Measurements from ENCODE around the gene RAB4A.

RAB4A gene

DNA sequence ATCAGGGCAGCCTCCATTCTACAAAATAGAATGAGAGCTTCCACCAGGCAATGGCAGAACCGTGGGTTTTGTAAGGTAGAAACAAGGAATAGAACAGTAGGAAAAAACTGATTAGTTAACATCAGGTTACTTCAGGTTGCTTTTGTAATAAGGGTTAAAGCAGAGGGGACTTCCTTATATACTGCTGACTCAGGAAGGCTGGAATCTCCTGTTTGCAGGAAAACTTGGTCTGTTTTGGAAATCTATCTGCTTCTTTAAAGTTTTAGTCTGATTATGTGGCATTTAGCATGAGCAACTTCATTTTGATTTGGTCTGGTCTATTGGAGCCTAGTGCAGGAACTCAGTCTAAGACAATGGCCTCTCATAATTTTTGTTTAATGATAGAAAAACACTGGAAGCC, 32.7 kb upstream of the RAB4A start:
- no peaks in the 10 kb centered on the region for H3K4me1 ChIP-seq (ENCODE audit: low read length)
- peaks cover 42% of the 10 kb centered on the region for H3K27me3 ChIP-seq (ENCODE audit: low read depth, low read length)
- peaks cover 11% of the 10 kb centered on the region for H3K9me3 ChIP-seq (ENCODE audit: insufficient read depth, low read length)
- H3K9ac ChIP-seq (ENCODE audit: low read length): no peak overlapping the region
- H2AFZ ChIP-seq (ENCODE audit: low read depth, low read length): no peak overlapping the region
- H3K4me2 ChIP-seq (ENCODE audit: low read length): no peak overlapping the region
- no peaks in the 10 kb centered on the region for H4K20me1 ChIP-seq (ENCODE audit: insufficient read depth, low read length)
- H3K79me2 ChIP-seq (ENCODE audit: low read length): no peaks in the 10 kb centered on the region
- H3K4me3 ChIP-seq (ENCODE audit: low read length): no peak overlapping the region
- no peak for TF ChIP-seq EZH2phosphoT487 (IDR thresholded peaks at IDR 0.05; ENCODE audit: low read depth)
- TF ChIP-seq, protein P1, sequence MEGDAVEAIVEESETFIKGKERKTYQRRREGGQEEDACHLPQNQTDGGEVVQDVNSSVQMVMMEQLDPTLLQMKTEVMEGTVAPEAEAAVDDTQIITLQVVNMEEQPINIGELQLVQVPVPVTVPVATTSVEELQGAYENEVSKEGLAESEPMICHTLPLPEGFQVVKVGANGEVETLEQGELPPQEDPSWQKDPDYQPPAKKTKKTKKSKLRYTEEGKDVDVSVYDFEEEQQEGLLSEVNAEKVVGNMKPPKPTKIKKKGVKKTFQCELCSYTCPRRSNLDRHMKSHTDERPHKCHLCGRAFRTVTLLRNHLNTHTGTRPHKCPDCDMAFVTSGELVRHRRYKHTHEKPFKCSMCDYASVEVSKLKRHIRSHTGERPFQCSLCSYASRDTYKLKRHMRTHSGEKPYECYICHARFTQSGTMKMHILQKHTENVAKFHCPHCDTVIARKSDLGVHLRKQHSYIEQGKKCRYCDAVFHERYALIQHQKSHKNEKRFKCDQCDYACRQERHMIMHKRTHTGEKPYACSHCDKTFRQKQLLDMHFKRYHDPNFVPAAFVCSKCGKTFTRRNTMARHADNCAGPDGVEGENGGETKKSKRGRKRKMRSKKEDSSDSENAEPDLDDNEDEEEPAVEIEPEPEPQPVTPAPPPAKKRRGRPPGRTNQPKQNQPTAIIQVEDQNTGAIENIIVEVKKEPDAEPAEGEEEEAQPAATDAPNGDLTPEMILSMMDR (IDR thresholded peaks at IDR 0.05; ENCODE audit: low read depth, low read length): no peak
- peaks cover 6% of the 10 kb centered on the region for H3K36me3 ChIP-seq (replicated peaks; ENCODE audit: low read depth, low read length)
- no peak overlapping the region for H3K27ac ChIP-seq (ENCODE audit: low read length)

- no peaks in the 10 kb centered on the region for H3K79me2 ChIP-seq (ENCODE audit: low read length)
- H3K4me2 ChIP-seq (ENCODE audit: low read length): no peak overlapping the region
- no peak overlapping the region for H3K4me3 ChIP-seq (ENCODE audit: low read length)
- no peak overlapping the region for H3K9ac ChIP-seq (ENCODE audit: low read length)
- H3K36me3 ChIP-seq (replicated peaks; ENCODE audit: low read depth, low read length): peaks cover 12% of the 10 kb centered on the region
- no peaks in the 10 kb centered on the region for H4K20me1 ChIP-seq (ENCODE audit: insufficient read depth, low read length)
- H2AFZ ChIP-seq (ENCODE audit: low read depth, low read length): no peak overlapping the region
- TF ChIP-seq, protein P1 (IDR thresholded peaks at IDR 0.05; ENCODE audit: low read depth, low read length): no peak
- no peak for TF ChIP-seq EZH2phosphoT487 (IDR thresholded peaks at IDR 0.05; ENCODE audit: low read depth)
- peaks cover 1% of the 10 kb centered on the region for H3K4me1 ChIP-seq (ENCODE audit: low read length)
- peaks cover 37% of the 10 kb centered on the region for H3K27me3 ChIP-seq (ENCODE audit: low read depth, low read length)
- peaks cover 17% of the 10 kb centered on the region for H3K9me3 ChIP-seq (ENCODE audit: insufficient read depth, low read length)
- no peak overlapping the region for H3K27ac ChIP-seq (ENCODE audit: low read length)
Measured at GRCh38 chr1:229238674-229239415, 32.1 kb upstream of the RAB4A start.

DNA sequence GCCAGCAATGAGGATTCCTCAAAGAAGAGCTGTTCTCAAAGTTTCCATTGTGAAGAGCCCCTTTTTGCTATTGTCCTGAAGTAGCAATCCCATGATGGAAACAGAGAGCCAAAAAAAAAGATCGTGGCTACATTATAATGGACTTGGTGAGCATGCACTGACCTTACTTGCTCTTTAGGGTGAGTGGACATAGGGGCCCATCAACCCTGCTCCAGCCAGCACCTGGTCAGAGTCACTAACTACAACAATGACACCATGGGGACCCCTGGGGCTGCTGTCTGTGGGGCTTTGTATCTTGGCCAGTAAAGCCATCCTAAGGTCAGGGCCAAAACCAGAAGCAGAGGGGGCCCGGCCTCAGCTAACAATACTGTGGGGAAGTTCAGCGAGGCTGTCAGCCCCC, 30.4 kb upstream of the RAB4A start:
- Histone ChIP-seq H2AFZ (ENCODE audit: low read depth, low read length) (no peak overlapping the region), H3K4me3 (ENCODE audit: low read length) (no peak overlapping the region)
- TF ChIP-seq EZH2phosphoT487 (IDR thresholded peaks at IDR 0.05; ENCODE audit: low read depth): no peak
- TF ChIP-seq, protein P1 (IDR thresholded peaks at IDR 0.05; ENCODE audit: low read depth, low read length): no peak

GRCh38 chr1:229241390-229241789, 29.5 kb upstream of the RAB4A start:
- Histone ChIP-seq H3K4me2 (ENCODE audit: low read length) (no peak overlapping the region), H3K36me3 (replicated peaks; ENCODE audit: low read depth, low read length) (peaks cover 16% of the 10 kb centered on the region), H3K27me3 (ENCODE audit: low read depth, low read length) (peaks cover 21% of the 10 kb centered on the region), H2AFZ (ENCODE audit: low read depth, low read length) (no peak overlapping the region), H3K79me2 (ENCODE audit: low read length) (no peaks in the 10 kb centered on the region), H3K27ac (ENCODE audit: low read length) (no peak overlapping the region), H3K9ac (ENCODE audit: low read length) (no peak overlapping the region), H3K9me3 (ENCODE audit: insufficient read depth, low read length) (peaks cover 24% of the 10 kb centered on the region), H3K4me3 (ENCODE audit: low read length) (no peak overlapping the region), H3K4me1 (ENCODE audit: low read length) (peaks cover 14% of the 10 kb centered on the region), H4K20me1 (ENCODE audit: insufficient read depth, low read length) (no peaks in the 10 kb centered on the region)
- no peak for TF ChIP-seq EZH2phosphoT487 (IDR thresholded peaks at IDR 0.05; ENCODE audit: low read depth)
- TF ChIP-seq, protein P1 (IDR thresholded peaks at IDR 0.05; ENCODE audit: low read depth, low read length): no peak

More for the DNA sequence above, 30.4 kb upstream of the RAB4A start:
- Histone ChIP-seq H3K79me2 (ENCODE audit: low read length) (no peaks in the 10 kb centered on the region), H3K9me3 (ENCODE audit: insufficient read depth, low read length) (peaks cover 24% of the 10 kb centered on the region), H3K36me3 (replicated peaks; ENCODE audit: low read depth, low read length) (peaks cover 16% of the 10 kb centered on the region), H3K4me1 (ENCODE audit: low read length) (peaks cover 14% of the 10 kb centered on the region), H3K9ac (ENCODE audit: low read length) (no peak overlapping the region), H4K20me1 (ENCODE audit: insufficient read depth, low read length) (no peaks in the 10 kb centered on the region), H3K27me3 (ENCODE audit: low read depth, low read length) (peaks cover 23% of the 10 kb centered on the region), H3K4me2 (ENCODE audit: low read length) (no peak overlapping the region), H3K27ac (ENCODE audit: low read length) (no peak overlapping the region)
